ENCODE results near the gene PITX2. TPM values are rescaled to one million over a fixed set of nuclear protein-coding genes. Genes with fewer than 3 reads are reported as not detected.
A peak's percentile ranks its signal among the peaks of the same experiment; 100 is the strongest.

Gene PITX2
- total and polyA plus RNA-seq, 2 of the 8 experiments (the other 6 are each of a cell fraction or from before 2014, with no cell fraction given): 0.09 to 0.67 TPM

GRCh38 chr4:110634350-110635162 lies 11.7 kb upstream of the PITX2 start:
- H3K4me2 ChIP-seq (ENCODE audit: insufficient read depth in 1 of 2, low read depth in 2 of 2, low read length in 2 of 2): peak overlapping the region; percentile 57 to 59

More at GRCh38 chr4:110634350-110635162, 11.7 kb upstream of the PITX2 start:
- Histone ChIP-seq H3K23me2 (ENCODE audit: low read depth, low read length) (peaks cover 29% of the 10 kb centered on the region), H2BK20ac (ENCODE audit: low read length) (no peak overlapping the region), H2BK5ac (ENCODE audit: low read depth, low read length) (no peak overlapping the region), H4K5ac (ENCODE audit: insufficient read length, low read depth, low read length) (no peak overlapping the region), H2BK15ac (ENCODE audit: low read length) (no peak overlapping the region), H2BK120ac (replicated peaks; ENCODE audit: low read depth, low read length) (no peak overlapping the region), H3K4me1 (replicated peaks in 1 of 4; ENCODE audit: control insufficient read depth in 3 of 4, insufficient read depth in 4 of 4, low read length in 3 of 4) (peaks cover 0 to 29% (median 8%) of the 10 kb centered on the region in 4 experiments; a peak in 6 of 7 replicates), H3K9ac (replicated peaks in 1 of 4; ENCODE audit: extremely low read depth in 1 of 4, low read depth in 3 of 4, low read length in 3 of 4) (no peak overlapping the region), H2AK5ac (ENCODE audit: low read depth, low read length) (no peak overlapping the region), H3K27ac (ENCODE audit: low read depth, low read length) (no peak overlapping the region), H3K4me3 (ENCODE audit: extremely low read depth in 1 of 4, insufficient read depth in 2 of 4, low read depth in 3 of 4, low read length in 4 of 4) (peak overlapping the region in 2 of 4 experiments; percentile 0 to 66; a peak in 3 of 8 replicates), H3K23ac (ENCODE audit: insufficient read length) (no peak overlapping the region), H3K27me3 (replicated peaks in 1 of 4; ENCODE audit: control insufficient read depth in 3 of 4, extremely low read depth in 1 of 4, insufficient read depth in 3 of 4, low read length in 3 of 4) (peaks cover 61 to 99% (median 91%) of the 10 kb centered on the region in 4 experiments), H3K79me2 (ENCODE audit: control insufficient read depth in 1 of 2, insufficient read depth in 2 of 2, low read length in 2 of 2) (no peaks in the 10 kb centered on the region), H2BK12ac (ENCODE audit: low read depth, low read length) (peak overlapping the region; percentile 77; the same call in 1 of the 2 replicates), H4K20me1 (replicated peaks in 1 of 2; ENCODE audit: control insufficient read depth in 1 of 2, insufficient read depth in 2 of 2, low read length in 2 of 2) (peaks cover 3 to 18% of the 10 kb centered on the region in 2 experiments), H3K36me3 (ENCODE audit: control insufficient read depth in 2 of 4, insufficient read depth in 4 of 4, low read length in 3 of 4) (no peaks in the 10 kb centered on the region; a peak in 1 of 8 replicates), H2AFZ (ENCODE audit: low read length) (no peak overlapping the region), H4K8ac (ENCODE audit: extremely low read depth, insufficient read depth, low read length) (no peak overlapping the region), H3K14ac (ENCODE audit: insufficient read length) (no peak overlapping the region), H3K4ac (replicated peaks; ENCODE audit: insufficient read length, low read depth, low read length) (no peak overlapping the region), H3K56ac (replicated peaks; ENCODE audit: insufficient read length, low read depth, low read length) (no peak overlapping the region), H3K9me3 (ENCODE audit: insufficient read depth in 2 of 2, low read depth in 1 of 2, low read length in 1 of 2) (no peaks in the 10 kb centered on the region), H4K91ac (replicated peaks; ENCODE audit: insufficient read length, low read length) (no peak overlapping the region), H3K79me1 (ENCODE audit: low read depth, low read length) (no peaks in the 10 kb centered on the region; the same call in 1 of the 2 replicates), H3K18ac (ENCODE audit: extremely low read depth, low read length) (no peak overlapping the region)
- TF ChIP-seq JUND (IDR thresholded peaks at IDR 0.05; ENCODE audit: low read length) (no peak), SP4 (IDR thresholded peaks at IDR 0.05; ENCODE audit: low read length) (no peak), CHD1 (IDR thresholded peaks at IDR 0.05; ENCODE audit: low read depth, low read length) (no peak), TCF12 (IDR thresholded peaks at IDR 0.05; ENCODE audit: low read depth, low read length) (0 out of 2 replicates have a peak, but pooled peaks have one; percentile 1), TAF1 (IDR thresholded peaks at IDR 0.05; ENCODE audit: low read depth, low read length) (no peak), SAP30 (IDR thresholded peaks at IDR 0.05; ENCODE audit: insufficient read depth, insufficient replicate concordance, low read length) (no peak)
- no peak for FAIRE-seq
- no peak for DNase-seq (ENCODE audit: low read depth in 1 of 2, low spot score in 2 of 2)
- POLR2A ChIA-PET (ENCODE audit: partially characterized antibody): interaction anchor here (1.3 to 1.4 kb wide), 5 partner anchors 9 to 22 kb away, joined by 3 to 7 read pairs (median 5); no protein-coding TSS in a partner anchor
- WGBS, 2 experiments (ENCODE audit: extremely low coverage in 1 of 2, insufficient coverage in 1 of 2, insufficient read length in 1 of 2, insufficient replicate concordance in 2 of 2, low coverage in 1 of 2, low lambda C conversion rate in 2 of 2, missing lambda C conversion rate in 1 of 2): 9% methylated on average over 11 of the region's 11 CpGs; no CpG with 5 or more reads in 1 of the 2 experiments
- CTCF ChIA-PET (ENCODE audit: partially characterized antibody): interaction anchor here (1.0 to 2.9 kb wide), 7 partner anchors 11 to 997 kb away, joined by 3 to 17 read pairs (median 5); partner anchors contain the start of gene PITX2
